ENCODE measurements around the gene TRABD2B. TPM values are rescaled to one million over a fixed set of nuclear protein-coding genes. Genes with fewer than 3 reads are reported as not detected.

Gene TRABD2B
- total RNA-seq, 4 donors from 2014 or later: 0.16 to 1.5 (median 0.55) TPM

DNA sequence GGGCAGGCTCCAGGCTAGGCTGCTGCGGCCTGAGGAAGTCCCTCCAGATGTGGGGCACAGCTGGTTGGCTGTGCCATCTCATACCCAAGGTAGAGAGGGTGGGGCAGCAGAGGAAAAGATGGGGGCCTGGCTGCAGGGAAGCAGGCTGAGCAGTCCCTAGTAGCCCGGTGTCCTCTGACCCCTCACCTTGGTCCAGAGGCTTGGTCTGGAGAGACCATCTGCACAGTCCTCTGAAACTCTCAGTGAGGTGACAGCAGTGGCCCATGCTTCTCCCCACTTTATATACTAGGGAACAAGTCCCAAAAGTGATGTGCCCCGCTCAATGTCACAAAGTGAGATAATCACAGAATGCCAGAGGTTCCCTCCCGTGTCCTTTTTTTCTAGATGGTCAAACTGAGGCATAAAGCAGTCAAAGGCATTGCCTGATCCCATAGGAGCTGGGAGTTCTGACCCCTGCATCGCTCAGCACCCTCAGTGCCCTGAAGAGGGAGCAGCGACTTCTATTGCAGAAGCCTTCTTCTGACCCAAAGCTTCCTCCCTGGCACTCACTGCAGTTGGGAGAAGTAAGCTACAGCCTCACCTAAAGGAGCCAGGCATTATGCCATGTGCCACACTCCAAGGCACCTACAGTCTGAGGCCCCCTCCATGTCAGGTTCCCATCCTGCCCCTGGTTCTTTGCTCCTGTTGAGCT, 45.5 kb downstream of the TRABD2B start:
- TF ChIP-seq, protein P1, sequence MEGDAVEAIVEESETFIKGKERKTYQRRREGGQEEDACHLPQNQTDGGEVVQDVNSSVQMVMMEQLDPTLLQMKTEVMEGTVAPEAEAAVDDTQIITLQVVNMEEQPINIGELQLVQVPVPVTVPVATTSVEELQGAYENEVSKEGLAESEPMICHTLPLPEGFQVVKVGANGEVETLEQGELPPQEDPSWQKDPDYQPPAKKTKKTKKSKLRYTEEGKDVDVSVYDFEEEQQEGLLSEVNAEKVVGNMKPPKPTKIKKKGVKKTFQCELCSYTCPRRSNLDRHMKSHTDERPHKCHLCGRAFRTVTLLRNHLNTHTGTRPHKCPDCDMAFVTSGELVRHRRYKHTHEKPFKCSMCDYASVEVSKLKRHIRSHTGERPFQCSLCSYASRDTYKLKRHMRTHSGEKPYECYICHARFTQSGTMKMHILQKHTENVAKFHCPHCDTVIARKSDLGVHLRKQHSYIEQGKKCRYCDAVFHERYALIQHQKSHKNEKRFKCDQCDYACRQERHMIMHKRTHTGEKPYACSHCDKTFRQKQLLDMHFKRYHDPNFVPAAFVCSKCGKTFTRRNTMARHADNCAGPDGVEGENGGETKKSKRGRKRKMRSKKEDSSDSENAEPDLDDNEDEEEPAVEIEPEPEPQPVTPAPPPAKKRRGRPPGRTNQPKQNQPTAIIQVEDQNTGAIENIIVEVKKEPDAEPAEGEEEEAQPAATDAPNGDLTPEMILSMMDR (IDR thresholded peaks at IDR 0.05; ENCODE audit: low read depth): no peak

DNA sequence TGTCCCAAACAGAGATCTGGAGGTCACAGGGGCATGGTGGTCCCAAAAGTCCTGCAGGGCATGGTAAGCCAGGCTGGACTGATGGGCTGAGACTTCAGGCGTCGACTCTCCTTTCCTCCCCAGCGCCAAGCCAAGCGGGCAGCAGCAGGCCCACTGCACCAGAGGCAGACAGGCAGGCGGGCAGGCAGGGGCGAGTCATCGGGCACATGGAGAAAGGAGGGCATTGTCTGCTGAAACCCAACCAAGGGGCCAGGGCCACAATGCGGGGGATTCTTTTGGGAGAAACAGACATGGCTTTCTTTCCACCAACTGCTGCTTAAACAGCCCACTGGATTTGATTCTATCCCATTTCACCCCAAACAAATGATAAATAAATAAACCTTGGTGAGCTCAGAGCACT, 46.2 kb downstream of the TRABD2B start:
- TF ChIP-seq, protein P1 (IDR thresholded peaks at IDR 0.05; ENCODE audit: low read depth): no peak

DNA sequence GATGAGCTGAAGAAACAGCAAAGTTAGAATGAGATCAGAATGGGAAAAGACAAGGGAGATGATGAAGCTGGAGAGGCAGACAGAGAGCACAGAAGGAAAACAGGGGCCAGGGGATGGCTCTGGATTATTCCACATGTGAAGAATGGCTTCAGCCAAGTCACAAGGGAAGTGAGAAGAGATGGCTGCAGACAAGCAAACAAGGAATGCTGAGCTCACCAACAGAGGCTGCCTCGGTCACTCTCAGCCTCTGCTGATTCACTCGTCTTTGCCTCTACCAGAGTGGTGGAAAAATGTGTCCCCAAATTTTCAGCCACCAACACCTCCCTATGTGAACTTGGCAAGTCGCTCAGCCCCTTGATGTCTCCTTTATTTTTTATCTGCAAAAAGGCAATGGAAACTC, 46.7 kb downstream of the TRABD2B start:
- TF ChIP-seq, protein P1 (IDR thresholded peaks at IDR 0.05; ENCODE audit: low read depth): no peak

DNA sequence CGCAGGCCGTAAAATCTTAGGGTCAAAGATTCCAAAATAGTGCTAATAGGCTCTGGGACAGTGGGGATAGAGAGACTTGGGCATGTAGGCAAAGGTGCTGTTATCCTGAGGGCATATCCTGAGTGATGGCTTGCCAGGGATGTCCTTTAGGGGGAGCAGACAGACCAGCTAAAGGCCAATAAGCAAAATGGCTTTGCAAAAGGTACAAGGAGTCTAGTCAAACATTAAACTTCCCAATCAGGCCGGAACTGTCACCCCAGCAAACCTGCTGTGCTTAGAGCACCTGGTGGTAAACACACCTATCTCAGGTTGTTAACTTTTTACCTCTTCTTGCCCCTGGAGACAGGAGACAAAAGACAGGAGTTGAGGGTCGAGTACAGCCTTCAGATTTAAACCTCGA, 49.1 kb downstream of the TRABD2B start:
- TF ChIP-seq, protein P1 (IDR thresholded peaks at IDR 0.05; ENCODE audit: low read depth): no peak

DNA sequence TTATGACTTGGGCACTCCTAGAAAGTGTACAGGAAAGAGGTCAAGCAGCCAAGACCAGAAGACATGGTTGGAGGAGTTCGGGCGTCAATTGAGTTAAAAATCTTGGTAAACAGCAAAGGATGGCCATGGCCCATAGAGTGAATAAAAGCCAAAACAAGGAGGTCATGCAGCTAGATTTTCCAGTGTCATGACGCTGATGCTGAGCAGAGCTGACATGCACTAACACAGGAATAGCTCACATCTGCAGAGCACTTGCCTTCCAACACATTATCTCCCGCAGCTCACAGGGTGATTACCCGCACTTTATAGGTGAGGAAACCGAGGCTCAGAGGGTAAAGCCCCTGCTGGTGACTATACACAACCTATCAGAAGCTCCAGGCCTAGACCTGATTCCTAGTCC, 49.7 kb downstream of the TRABD2B start:
- TF ChIP-seq, protein P1 (IDR thresholded peaks at IDR 0.05; ENCODE audit: low read depth): no peak

DNA sequence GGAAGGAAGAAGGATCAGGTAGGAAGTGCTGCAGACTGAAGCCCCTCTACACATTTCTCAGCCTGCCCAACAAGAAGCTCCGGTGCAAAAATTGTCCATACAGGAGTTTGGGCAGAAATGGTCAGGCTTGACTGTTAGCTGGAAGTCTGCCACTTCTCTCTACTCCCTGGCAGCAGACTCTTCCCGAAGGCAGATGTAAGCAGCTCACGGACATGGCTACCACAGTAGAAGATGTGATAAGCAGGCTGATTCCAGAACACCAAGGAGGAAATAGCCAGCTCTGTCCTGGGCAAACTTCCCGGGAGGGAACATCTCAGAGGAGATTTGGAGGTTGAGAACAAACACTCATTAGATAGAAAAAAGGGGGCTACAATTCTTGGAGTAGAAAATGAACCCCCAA, 52.6 kb downstream of the TRABD2B start:
- TF ChIP-seq, protein P1 (IDR thresholded peaks at IDR 0.05; ENCODE audit: low read depth): no peak

DNA sequence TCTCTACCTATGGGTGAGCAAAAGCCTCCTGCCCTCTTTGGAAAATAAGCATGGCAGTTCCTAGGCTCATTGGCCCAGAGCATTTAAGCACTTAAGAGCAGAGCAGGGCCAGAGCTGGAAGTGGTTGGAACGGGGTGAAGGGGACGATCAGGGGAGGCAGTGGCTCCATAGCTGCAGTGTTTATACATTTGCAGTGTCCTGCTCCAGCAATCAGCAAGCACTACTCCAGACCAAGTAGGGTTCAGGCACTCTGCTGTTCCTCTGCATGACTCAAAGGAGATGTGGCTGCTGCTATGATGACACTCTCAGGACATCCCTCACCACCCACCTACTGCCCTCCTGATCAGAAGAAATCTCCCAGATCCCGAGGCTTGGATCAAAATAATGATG, 55.0 kb downstream of the TRABD2B start:
- TF ChIP-seq, protein P1 (IDR thresholded peaks at IDR 0.05; ENCODE audit: low read depth): no peak
